SK-N-SH treated with all-trans-retinoic acid at 6 μM for 48 hours (cell line): ENCODE results near the gene TNNI3K.
"Not testable (repeated sequence)": the region's sequence is repeated elsewhere in the genome, so short reads cannot be mapped to it uniquely, and the experiment has no call there.

Experiments
- ATAC-seq: fragments of 200-7000 bp; cut with Tn5 transposase; 3 replicates; pipeline ENCODE4 v1.9.1; 2020; ENCODE audit warnings: mild to moderate bottlenecking, moderate library complexity
- ARNTL ChIP-seq: fragments of 450-650 bp; formaldehyde crosslinking; IDR thresholded peaks from 2 replicates; pipeline ENCODE4 v1.5.0; 2020; ENCODE audit warnings: low read depth, mild to moderate bottlenecking, moderate library complexity, borderline replicate concordance
- BACH2 ChIP-seq: fragments of 250-450 bp; sonication (Bioruptor Pico); IDR thresholded peaks from 2 replicates; pipeline ENCODE4 v1.9.0; 2021; ENCODE audit warnings: mild to moderate bottlenecking, borderline replicate concordance
- CSDC2 ChIP-seq: fragments of 250-450 bp; sonication (Bioruptor Pico); IDR thresholded peaks from 2 replicates; pipeline ENCODE4 v1.5.0; 2020; ENCODE audit warnings: mild to moderate bottlenecking, moderate library complexity
- ESRRG ChIP-seq: fragments of 250-450 bp; sonication (Bioruptor Pico); IDR thresholded peaks from 2 replicates; pipeline ENCODE4 v1.6.1; 2021; ENCODE audit warnings: mild to moderate bottlenecking
- ISL1 ChIP-seq: fragments of 250-450 bp; sonication (Bioruptor Pico); IDR thresholded peaks from 2 replicates; pipeline ENCODE4 v2.1.2; 2022; ENCODE audit warnings: mild to moderate bottlenecking, moderate library complexity
- OSR1 ChIP-seq: fragments of 250-450 bp; sonication (Bioruptor Pico); IDR thresholded peaks from 2 replicates; pipeline ENCODE4 v1.8.0; 2022; ENCODE audit warnings: moderate library complexity, mild to moderate bottlenecking, inconsistent platforms
- PPARA ChIP-seq: fragments of 250-450 bp; sonication (Bioruptor Pico); IDR thresholded peaks from 2 replicates; pipeline ENCODE4 v1.5.0; 2020; ENCODE audit warnings: mild to moderate bottlenecking, borderline replicate concordance
- RARB ChIP-seq: fragments of 250-450 bp; sonication (Bioruptor Pico); IDR thresholded peaks from 2 replicates; pipeline ENCODE4 v1.8.0; 2021; ENCODE audit warnings: mild to moderate bottlenecking, moderate library complexity
- SNAI2 ChIP-seq: fragments of 250-450 bp; sonication (Bioruptor Pico); IDR thresholded peaks from 2 replicates; pipeline ENCODE4 v1.5.0; 2020; ENCODE audit warnings: mild to moderate bottlenecking, moderate library complexity
- TCF4 ChIP-seq: fragments of 250-450 bp; sonication (Bioruptor Pico); IDR thresholded peaks from 2 replicates; pipeline ENCODE4 v1.8.0; 2021; ENCODE audit warnings: mild to moderate bottlenecking, moderate library complexity, borderline replicate concordance
- TOX ChIP-seq: fragments of 250-450 bp; sonication (Bioruptor Pico); IDR thresholded peaks from 2 replicates; pipeline ENCODE4 v1.8.0; 2021; ENCODE audit warnings: mild to moderate bottlenecking, moderate library complexity, borderline replicate concordance
- ZFP3 ChIP-seq: fragments of 250-450 bp; sonication (Bioruptor Pico); IDR thresholded peaks from 2 replicates; pipeline ENCODE4 v1.5.0; 2020; ENCODE audit warnings: mild to moderate bottlenecking, moderate library complexity
- ZFP30 ChIP-seq: fragments of 450-650 bp; formaldehyde crosslinking; IDR thresholded peaks from 2 replicates; pipeline ENCODE4 v1.5.0; 2022; ENCODE audit warnings: mild to moderate bottlenecking, moderate library complexity
- ZNF565 ChIP-seq: fragments of 450-650 bp; formaldehyde crosslinking; conservative IDR thresholded peaks from 2 replicates; pipeline ENCODE4 v1.5.0; 2020; ENCODE audit warnings: low read depth, mild to moderate bottlenecking, moderate library complexity
- ZNF70 ChIP-seq: fragments of 450-650 bp; formaldehyde crosslinking; IDR thresholded peaks from 2 replicates; pipeline ENCODE4 v1.5.0; 2020; ENCODE audit warnings: mild to moderate bottlenecking, moderate library complexity
- ZNF8 ChIP-seq: fragments of 450-650 bp; formaldehyde crosslinking; IDR thresholded peaks from 2 replicates; pipeline ENCODE4 v1.5.0; 2020; ENCODE audit warnings: mild to moderate bottlenecking, moderate library complexity
- TF ChIP-seq, protein P1 (sequence below): fragments of 250-450 bp; sonication (Bioruptor Pico); IDR thresholded peaks from 2 replicates; pipeline ENCODE4 v1.8.0; 2021; ENCODE audit warnings: low read depth, mild to moderate bottlenecking, moderate library complexity, borderline replicate concordance
- TF ChIP-seq, protein P2 (sequence below): fragments of 250-450 bp; sonication (Bioruptor Pico); IDR thresholded peaks from 2 replicates; pipeline ENCODE4 v1.5.0; 2020; ENCODE audit warnings: mild to moderate bottlenecking, moderate library complexity
- TF ChIP-seq, protein P3 (sequence below): fragments of 250-450 bp; sonication (Bioruptor Pico); IDR thresholded peaks from 2 replicates; pipeline ENCODE4 v1.8.0; 2020; ENCODE audit warnings: mild to moderate bottlenecking, moderate library complexity, borderline replicate concordance
- TF ChIP-seq, protein P4 (sequence below): fragments of 250-450 bp; sonication (Bioruptor Pico); IDR thresholded peaks from 2 replicates; pipeline ENCODE4 v1.5.1; 2021; ENCODE audit warnings: mild to moderate bottlenecking, moderate library complexity

The TNNI3K gene

DNA sequence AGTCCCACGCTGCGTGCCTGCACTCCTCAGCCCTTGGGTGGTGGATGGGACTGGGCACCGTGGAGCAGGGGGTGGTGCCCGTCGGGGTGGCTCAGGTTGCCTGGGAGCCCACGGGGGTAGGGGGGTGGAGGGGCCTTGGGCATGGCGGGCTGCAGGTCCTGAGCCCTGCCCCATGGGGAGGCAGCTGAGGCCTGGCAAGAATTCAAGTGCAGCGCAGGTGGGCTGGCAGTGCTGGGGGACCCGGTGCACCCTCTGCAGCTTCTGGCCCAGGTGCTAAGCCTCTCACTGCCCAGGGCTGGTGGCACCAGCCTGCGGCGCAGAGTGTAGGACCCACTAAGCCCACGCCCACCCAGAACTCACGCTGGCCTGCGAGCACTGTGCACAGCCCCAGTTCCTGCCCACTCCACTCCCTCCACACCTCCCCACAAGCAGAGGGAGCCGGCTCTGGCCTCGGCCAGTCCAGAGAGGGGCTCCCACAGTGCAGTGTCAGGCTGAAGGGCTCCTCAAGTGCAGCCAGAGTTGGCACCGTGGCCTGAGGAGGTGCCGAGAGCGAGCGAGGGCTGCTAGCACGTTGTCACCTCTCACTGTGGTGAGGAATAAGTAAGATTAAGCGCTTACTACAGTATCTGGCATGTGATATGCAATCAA, 12.8 kb downstream of the TNNI3K start:
- TF ChIP-seq ZNF70, result no peak
- ATAC-seq, result no peak

DNA sequence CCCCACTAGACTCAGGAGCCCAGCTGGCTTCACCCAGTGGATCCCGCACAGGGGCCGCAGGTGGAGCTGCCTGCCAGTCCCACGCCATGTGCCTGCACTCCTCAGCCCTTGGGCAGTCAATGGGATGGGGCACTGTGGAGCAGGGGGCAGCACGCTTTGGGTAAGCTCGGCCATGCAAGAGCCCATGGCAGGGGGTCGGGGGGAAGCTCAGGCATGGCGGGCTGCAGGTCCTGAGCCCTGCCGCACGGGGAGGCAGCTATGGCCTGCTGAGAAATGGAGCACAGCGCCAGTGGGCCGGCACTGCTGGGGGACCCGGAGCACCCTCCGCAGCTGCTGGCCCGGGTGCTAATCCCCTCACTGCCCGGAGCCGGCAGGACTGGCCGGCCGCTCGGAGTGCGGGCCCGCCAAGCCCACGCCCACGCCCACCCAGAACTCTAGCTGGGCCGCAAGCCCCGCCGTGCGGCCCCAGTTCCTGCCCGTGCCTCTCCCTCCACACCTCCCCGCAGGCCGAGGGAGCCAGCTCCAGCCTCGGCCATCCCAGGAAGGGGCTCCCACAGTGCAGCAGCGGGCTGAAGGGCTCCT, 18.1 kb downstream of the TNNI3K start:
- not testable (repeated sequence) for ATAC-seq

DNA sequence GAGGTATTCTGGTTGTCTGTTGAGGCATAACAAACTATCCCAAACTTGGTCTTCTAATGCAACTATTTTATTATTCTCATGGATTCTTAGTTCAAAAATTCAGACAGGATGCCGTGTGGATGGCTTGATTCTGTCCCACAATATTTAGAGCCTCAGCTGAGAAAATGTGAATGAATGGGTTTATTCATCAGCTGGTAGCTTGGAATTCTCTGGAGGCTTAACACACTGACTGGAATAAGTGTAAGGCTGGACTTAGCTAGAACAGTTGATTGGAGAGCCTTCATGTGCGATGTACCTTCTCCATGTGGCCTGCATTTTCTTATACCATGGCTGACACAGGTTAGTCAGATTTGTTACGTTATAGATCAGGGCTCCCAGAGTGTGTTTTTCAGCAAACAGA, 30.8 kb downstream of the TNNI3K start:
- ATAC-seq, result no peak
- TF ChIP-seq RARB (no peak), OSR1 (CRISPR knock-in tag) (no peak), ZFP30 (CRISPR knock-in tag) (no peak), ZNF8 (CRISPR knock-in tag) (no peak), CSDC2 (CRISPR knock-in tag) (no peak), TCF4 (CRISPR knock-in tag) (no peak), SNAI2 (CRISPR knock-in tag) (no peak), ISL1 (CRISPR knock-in tag) (no peak), PPARA (CRISPR knock-in tag) (no peak)
- TF ChIP-seq, protein P1, sequence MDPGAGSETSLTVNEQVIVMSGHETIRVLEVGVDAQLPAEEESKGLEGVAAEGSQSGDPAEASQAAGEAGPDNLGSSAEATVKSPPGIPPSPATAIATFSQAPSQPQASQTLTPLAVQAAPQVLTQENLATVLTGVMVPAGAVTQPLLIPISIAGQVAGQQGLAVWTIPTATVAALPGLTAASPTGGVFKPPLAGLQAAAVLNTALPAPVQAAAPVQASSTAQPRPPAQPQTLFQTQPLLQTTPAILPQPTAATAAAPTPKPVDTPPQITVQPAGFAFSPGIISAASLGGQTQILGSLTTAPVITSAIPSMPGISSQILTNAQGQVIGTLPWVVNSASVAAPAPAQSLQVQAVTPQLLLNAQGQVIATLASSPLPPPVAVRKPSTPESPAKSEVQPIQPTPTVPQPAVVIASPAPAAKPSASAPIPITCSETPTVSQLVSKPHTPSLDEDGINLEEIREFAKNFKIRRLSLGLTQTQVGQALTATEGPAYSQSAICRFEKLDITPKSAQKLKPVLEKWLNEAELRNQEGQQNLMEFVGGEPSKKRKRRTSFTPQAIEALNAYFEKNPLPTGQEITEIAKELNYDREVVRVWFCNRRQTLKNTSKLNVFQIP (CRISPR knock-in tag), result no peak
- TF ChIP-seq, protein P2, sequence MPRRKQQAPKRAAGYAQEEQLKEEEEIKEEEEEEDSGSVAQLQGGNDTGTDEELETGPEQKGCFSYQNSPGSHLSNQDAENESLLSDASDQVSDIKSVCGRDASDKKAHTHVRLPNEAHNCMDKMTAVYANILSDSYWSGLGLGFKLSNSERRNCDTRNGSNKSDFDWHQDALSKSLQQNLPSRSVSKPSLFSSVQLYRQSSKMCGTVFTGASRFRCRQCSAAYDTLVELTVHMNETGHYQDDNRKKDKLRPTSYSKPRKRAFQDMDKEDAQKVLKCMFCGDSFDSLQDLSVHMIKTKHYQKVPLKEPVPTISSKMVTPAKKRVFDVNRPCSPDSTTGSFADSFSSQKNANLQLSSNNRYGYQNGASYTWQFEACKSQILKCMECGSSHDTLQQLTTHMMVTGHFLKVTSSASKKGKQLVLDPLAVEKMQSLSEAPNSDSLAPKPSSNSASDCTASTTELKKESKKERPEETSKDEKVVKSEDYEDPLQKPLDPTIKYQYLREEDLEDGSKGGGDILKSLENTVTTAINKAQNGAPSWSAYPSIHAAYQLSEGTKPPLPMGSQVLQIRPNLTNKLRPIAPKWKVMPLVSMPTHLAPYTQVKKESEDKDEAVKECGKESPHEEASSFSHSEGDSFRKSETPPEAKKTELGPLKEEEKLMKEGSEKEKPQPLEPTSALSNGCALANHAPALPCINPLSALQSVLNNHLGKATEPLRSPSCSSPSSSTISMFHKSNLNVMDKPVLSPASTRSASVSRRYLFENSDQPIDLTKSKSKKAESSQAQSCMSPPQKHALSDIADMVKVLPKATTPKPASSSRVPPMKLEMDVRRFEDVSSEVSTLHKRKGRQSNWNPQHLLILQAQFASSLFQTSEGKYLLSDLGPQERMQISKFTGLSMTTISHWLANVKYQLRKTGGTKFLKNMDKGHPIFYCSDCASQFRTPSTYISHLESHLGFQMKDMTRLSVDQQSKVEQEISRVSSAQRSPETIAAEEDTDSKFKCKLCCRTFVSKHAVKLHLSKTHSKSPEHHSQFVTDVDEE, result no peak
- TF ChIP-seq, all 23 proteins: peak for 0

DNA sequence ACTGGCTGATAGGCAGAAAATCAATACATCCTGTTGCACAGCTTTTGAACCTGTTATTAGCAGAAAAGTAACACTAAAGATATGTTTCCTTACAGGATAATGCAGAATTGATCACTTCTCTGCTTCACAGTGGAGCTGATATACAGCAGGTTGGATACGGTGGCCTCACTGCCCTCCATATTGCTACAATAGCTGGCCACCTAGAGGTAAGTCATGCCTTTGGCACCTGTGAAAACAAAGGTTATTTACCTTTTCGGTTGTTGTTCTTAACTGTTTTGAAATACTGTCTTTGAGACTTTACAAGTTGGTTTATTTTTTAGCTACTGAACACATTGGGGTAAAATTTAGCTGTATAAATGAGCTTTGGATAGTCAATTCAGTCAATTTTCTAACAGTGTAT, 36.3 kb downstream of the TNNI3K start:
- no peak for ATAC-seq
- TF ChIP-seq, protein P2, result no peak
- TF ChIP-seq ZFP30 (CRISPR knock-in tag) (no peak), TOX (CRISPR knock-in tag) (no peak)
- TF ChIP-seq, all 23 proteins: peak for 0

DNA sequence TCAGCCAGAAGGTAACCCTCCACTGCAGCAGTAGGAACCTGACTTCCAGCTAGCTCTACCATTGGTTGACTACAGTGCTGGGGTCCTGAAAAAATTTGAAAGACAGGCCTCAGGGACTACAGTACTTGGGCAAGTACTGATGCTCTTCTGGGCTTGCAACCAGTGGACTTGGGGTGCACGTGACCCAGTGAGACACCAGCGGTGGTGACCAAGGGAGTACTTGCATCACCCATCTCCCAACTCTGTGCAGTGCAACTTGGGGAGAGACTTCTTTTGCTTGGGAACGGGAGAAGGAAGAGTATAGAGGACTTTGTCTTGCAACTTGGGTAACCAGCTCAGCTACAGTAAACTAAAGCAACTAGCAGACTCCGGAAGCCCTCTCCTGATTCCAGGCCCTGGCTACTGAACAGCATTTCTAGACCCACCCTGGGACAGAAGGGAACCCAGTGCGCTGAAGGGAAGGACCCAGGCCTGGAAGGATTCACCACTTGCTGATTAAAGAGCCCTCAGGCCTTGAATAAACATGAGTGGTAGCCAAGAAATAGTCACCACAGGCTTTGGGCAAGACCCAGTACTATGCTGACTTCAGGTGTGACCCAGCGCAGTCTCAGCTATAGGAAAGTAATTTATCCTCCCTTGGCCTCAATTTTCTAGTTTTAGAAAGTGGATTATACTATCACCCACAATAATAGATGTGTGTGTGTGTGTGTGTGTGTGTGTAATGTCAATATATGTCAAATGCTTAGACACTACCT, 45.6 kb downstream of the TNNI3K start:
- TF ChIP-seq ZNF565 (CRISPR knock-in tag) (no peak), ESRRG (no peak), TCF4 (CRISPR knock-in tag) (no peak), TOX (CRISPR knock-in tag) (no peak), BACH2 (CRISPR knock-in tag) (no peak), PPARA (CRISPR knock-in tag) (no peak), ARNTL (CRISPR knock-in tag) (no peak), SNAI2 (CRISPR knock-in tag) (no peak), CSDC2 (CRISPR knock-in tag) (no peak), RARB (no peak), ZFP3 (CRISPR knock-in tag) (no peak), ZNF8 (CRISPR knock-in tag) (no peak)
- TF ChIP-seq, protein P3, sequence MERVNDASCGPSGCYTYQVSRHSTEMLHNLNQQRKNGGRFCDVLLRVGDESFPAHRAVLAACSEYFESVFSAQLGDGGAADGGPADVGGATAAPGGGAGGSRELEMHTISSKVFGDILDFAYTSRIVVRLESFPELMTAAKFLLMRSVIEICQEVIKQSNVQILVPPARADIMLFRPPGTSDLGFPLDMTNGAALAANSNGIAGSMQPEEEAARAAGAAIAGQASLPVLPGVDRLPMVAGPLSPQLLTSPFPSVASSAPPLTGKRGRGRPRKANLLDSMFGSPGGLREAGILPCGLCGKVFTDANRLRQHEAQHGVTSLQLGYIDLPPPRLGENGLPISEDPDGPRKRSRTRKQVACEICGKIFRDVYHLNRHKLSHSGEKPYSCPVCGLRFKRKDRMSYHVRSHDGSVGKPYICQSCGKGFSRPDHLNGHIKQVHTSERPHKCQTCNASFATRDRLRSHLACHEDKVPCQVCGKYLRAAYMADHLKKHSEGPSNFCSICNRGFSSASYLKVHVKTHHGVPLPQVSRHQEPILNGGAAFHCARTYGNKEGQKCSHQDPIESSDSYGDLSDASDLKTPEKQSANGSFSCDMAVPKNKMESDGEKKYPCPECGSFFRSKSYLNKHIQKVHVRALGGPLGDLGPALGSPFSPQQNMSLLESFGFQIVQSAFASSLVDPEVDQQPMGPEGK (CRISPR knock-in tag), result no peak
- TF ChIP-seq, protein P4, sequence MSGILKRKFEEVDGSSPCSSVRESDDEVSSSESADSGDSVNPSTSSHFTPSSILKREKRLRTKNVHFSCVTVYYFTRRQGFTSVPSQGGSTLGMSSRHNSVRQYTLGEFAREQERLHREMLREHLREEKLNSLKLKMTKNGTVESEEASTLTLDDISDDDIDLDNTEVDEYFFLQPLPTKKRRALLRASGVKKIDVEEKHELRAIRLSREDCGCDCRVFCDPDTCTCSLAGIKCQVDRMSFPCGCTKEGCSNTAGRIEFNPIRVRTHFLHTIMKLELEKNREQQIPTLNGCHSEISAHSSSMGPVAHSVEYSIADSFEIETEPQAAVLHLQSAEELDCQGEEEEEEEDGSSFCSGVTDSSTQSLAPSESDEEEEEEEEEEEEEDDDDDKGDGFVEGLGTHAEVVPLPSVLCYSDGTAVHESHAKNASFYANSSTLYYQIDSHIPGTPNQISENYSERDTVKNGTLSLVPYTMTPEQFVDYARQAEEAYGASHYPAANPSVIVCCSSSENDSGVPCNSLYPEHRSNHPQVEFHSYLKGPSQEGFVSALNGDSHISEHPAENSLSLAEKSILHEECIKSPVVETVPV (CRISPR knock-in tag), result no peak
- ATAC-seq, result no peak
